ENCODE results near the gene ERICH4. TPM values are rescaled to one million over a fixed set of nuclear protein-coding genes. Genes with fewer than 3 reads are reported as not detected.

The ERICH4 gene
- total and polyA plus RNA-seq, 9 of the 15 experiments (the other 6 are each of a cell fraction or from before 2014, with no cell fraction given) = not detected

DNA sequence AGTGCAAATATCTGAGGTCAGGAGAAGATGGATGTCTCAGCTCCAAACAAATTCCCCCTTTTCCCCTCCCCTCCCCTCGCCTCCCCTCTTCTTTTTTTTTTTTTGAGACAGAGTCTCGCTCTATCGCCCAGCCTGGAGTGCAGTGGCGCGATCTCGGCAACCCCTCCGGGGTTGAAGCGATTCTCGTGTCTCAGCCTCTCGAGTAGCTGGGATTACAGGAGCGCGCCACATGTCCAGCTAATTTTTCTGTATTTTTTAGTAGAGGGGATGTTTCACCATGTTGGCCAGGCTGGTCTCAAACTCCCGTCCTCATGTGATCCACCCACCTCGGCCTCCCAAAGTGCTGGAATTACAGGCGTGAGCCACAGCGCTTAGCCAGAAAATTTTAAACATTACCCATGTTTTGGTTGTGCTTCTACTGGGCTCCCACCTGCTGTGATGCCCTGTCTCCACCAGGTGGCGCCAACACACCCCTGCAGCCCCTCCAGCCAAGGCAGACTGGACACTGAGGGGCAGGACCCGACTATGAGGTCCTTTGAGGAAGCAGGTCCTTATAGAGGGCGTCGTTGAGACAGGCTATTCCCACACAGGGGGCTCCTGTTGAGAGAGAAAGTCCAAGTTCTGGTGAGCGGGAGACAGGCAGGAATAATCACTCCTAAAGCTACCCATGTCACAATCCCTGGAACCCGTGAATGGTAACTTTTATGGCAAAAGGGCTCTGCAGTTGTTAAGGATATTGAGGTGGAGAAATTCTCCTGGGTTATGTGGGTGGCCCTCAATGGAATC lies 6.3 kb downstream of the ERICH4 start (continued):
- TF ChIP-seq, protein P1, sequence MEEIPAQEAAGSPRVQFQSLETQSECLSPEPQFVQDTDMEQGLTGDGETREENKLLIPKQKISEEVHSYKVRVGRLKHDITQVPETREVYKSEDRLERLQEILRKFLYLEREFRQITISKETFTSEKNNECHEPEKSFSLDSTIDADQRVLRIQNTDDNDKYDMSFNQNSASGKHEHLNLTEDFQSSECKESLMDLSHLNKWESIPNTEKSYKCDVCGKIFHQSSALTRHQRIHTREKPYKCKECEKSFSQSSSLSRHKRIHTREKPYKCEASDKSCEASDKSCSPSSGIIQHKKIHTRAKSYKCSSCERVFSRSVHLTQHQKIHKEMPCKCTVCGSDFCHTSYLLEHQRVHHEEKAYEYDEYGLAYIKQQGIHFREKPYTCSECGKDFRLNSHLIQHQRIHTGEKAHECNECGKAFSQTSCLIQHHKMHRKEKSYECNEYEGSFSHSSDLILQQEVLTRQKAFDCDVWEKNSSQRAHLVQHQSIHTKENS (CRISPR knock-in tag; IDR thresholded peaks at IDR 0.05) = no peak
- TF ChIP-seq MYNN (IDR thresholded peaks at IDR 0.05) = no peak
- no peak for TF ChIP-seq MYNN (CRISPR knock-in tag; IDR thresholded peaks at IDR 0.05)
- TF ChIP-seq SRSF9 (IDR thresholded peaks at IDR 0.05; ENCODE audit: borderline replicate concordance, low read depth, low read length) = no peak
- 0 out of 2 replicates have a peak, but pooled peaks have one; percentile 16 for TF ChIP-seq MYC (IDR thresholded peaks at IDR 0.05; ENCODE audit: low read depth, low read length)
- TF ChIP-seq MYC (CRISPR knock-in tag; IDR thresholded peaks at IDR 0.05; ENCODE audit: borderline replicate concordance, low read depth) = no peak
- no peak for TF ChIP-seq ZNF444 (CRISPR knock-in tag; IDR thresholded peaks at IDR 0.05)
- no peak for TF ChIP-seq SNAPC5 (CRISPR knock-in tag; IDR thresholded peaks at IDR 0.05)
- TF ChIP-seq GTF2A2 (tag; IDR thresholded peaks at IDR 0.05) = no peak
- TF ChIP-seq, protein P2, sequence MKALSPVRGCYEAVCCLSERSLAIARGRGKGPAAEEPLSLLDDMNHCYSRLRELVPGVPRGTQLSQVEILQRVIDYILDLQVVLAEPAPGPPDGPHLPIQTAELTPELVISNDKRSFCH (CRISPR knock-in tag; IDR thresholded peaks at IDR 0.05) = no peak
- TF ChIP-seq, protein P2 (tag; IDR thresholded peaks at IDR 0.05) = no peak
- TF ChIP-seq TEAD1 (CRISPR knock-in tag; IDR thresholded peaks at IDR 0.05) = no peak
- TF ChIP-seq ZNF23 (CRISPR knock-in tag; IDR thresholded peaks at IDR 0.05) = no peak
- TF ChIP-seq CC2D1A (IDR thresholded peaks at IDR 0.05) = peak; percentile 67; the same call in 1 of the 2 replicates
- TF ChIP-seq MAZ (CRISPR knock-in tag; conservative IDR thresholded peaks at IDR 0.05 in 1 of 2, IDR thresholded peaks at IDR 0.05 in 1 of 2) = 0 out of 4 replicates have a peak, but pooled peaks of 1 of the 2 experiments have one; percentile 35
- TF ChIP-seq, protein P3, sequence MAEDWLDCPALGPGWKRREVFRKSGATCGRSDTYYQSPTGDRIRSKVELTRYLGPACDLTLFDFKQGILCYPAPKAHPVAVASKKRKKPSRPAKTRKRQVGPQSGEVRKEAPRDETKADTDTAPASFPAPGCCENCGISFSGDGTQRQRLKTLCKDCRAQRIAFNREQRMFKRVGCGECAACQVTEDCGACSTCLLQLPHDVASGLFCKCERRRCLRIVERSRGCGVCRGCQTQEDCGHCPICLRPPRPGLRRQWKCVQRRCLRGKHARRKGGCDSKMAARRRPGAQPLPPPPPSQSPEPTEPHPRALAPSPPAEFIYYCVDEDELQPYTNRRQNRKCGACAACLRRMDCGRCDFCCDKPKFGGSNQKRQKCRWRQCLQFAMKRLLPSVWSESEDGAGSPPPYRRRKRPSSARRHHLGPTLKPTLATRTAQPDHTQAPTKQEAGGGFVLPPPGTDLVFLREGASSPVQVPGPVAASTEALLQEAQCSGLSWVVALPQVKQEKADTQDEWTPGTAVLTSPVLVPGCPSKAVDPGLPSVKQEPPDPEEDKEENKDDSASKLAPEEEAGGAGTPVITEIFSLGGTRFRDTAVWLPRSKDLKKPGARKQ (CRISPR knock-in tag; IDR thresholded peaks at IDR 0.05) = no peak
- TF ChIP-seq PURB (CRISPR knock-in tag; IDR thresholded peaks at IDR 0.05; ENCODE audit: low read depth) = no peak
